Measurements from ENCODE around the gene SMIM1. TPM values are rescaled to one million over a fixed set of nuclear protein-coding genes. Genes with fewer than 3 reads are reported as not detected.
"Not testable (repeated sequence)": the region's sequence is repeated elsewhere in the genome, so short reads cannot be mapped to it uniquely, and the experiment has no call there.

The SMIM1 gene
- total and polyA plus RNA-seq, 2 donors: 7.7 TPM; not detected in 1

DNA sequence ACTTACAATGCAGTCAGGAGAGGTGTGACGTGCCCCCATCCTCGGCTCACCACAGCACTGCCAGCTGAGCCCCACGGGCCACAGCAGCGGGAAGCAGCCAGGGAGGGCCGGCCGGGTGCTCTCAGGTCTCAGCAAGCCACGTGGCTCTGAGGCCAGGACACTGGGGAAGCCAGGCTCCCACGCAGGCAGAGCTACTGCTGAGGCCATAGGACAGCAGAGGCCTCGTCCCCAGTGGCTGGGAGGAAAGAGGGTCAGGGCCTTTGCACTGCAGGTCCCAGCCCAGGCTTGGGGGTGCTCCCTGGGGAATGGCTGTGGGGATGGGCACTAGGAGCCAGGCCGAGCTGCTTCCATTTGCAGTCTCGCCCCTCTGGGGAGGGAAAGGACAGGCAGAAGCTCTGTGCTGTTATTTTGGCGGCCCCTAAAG lies 18.0 kb downstream of the SMIM1 start:
- DNase-seq (ENCODE audit: extremely low spot score): no peak
- peaks cover 1% of the 10 kb centered on the region for H3K4me1 ChIP-seq (ENCODE audit: insufficient read depth)
- H3K36me3 ChIP-seq (ENCODE audit: insufficient read depth): no peaks in the 10 kb centered on the region
- H3K4me3 ChIP-seq (ENCODE audit: low read depth, low read length): no peak overlapping the region
- WGBS: 74% methylated on average over 12 of the region's 12 CpGs
- no peak overlapping the region for H3K27ac ChIP-seq (ENCODE audit: low read depth)

- 80% methylated on average over 18 of the region's 18 CpGs for WGBS
- no peak overlapping the region for H3K4me3 ChIP-seq (ENCODE audit: low read depth, low read length)
- no peaks in the 10 kb centered on the region for H3K36me3 ChIP-seq (ENCODE audit: insufficient read depth)
- H3K27ac ChIP-seq (ENCODE audit: low read depth): no peak overlapping the region
- peaks cover 2% of the 10 kb centered on the region for H3K4me1 ChIP-seq (ENCODE audit: insufficient read depth)
- no peak for DNase-seq (ENCODE audit: extremely low spot score)
These were observed 18.4 kb downstream of the SMIM1 start for GRCh38 chr1:3790952-3791351.

DNA sequence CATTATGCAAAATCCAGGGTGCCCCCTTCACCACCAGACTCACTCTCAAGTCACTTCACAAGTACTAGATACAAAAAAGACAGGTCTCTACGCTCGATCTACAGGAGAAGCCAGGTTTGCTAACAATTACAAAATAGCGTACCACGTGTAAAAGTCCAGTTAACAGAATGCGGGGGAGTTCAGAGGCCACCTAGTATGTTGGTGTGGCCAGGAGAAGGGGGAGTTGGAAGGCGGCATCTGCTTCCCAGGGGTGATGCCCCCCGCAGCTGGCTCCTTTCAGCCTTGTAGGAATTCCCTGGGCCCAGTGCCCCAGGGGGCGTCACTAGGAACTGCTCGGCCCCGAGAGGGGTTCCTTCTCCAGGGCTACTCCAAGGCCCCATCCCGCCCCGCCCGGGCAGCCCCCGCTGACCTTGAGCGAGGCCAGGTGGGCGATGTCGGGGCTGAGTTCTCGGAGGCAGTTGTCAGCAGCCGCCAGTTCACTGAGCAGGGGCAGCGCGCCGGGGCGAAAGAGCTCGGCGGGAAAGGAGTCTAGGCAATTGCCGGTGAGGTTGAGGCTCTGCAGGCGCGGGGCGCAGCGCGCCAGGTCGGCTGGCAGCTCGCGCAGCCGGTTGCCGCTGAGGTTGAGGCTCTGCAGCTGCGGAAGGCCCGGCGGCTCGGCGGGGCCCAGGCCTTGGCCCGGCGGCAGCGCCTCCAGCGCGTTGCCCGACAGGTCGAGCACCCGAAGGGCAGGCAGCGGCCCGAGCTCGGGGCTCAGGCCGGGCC lies 23.1 kb downstream of the SMIM1 start:
- no peak overlapping the region for H3K27ac ChIP-seq (ENCODE audit: low read depth)
- H3K4me1 ChIP-seq (ENCODE audit: insufficient read depth): peaks cover 2% of the 10 kb centered on the region
- H3K36me3 ChIP-seq (ENCODE audit: insufficient read depth): no peaks in the 10 kb centered on the region
- DNase-seq (ENCODE audit: extremely low spot score): no peak
- peak overlapping the region; percentile 99 for H3K4me3 ChIP-seq (ENCODE audit: low read depth, low read length)
- 3% methylated on average over 53 of the region's 53 CpGs for WGBS

- H3K4me3 ChIP-seq (ENCODE audit: low read depth, low read length): peak within 1 kb of the TSS; percentile 99
- no peaks in the 10 kb centered on the region for H3K36me3 ChIP-seq (ENCODE audit: insufficient read depth)
- WGBS: 1% methylated on average over 60 of the region's 60 CpGs
- peak; percentile 76 for DNase-seq (ENCODE audit: extremely low spot score)
- no peak within 1 kb of the TSS for H3K27ac ChIP-seq (ENCODE audit: low read depth)
- peaks cover 2% of the 10 kb centered on the region for H3K4me1 ChIP-seq (ENCODE audit: insufficient read depth)
These were observed 23.9 kb downstream of the SMIM1 start, which contains the start of gene LRRC47 for GRCh38 chr1:3796215-3797061. Gene LRRC47 (minus strand): TSS chr1:3796498. CDS start chr1:3796476, 22 bp downstream.

DNA sequence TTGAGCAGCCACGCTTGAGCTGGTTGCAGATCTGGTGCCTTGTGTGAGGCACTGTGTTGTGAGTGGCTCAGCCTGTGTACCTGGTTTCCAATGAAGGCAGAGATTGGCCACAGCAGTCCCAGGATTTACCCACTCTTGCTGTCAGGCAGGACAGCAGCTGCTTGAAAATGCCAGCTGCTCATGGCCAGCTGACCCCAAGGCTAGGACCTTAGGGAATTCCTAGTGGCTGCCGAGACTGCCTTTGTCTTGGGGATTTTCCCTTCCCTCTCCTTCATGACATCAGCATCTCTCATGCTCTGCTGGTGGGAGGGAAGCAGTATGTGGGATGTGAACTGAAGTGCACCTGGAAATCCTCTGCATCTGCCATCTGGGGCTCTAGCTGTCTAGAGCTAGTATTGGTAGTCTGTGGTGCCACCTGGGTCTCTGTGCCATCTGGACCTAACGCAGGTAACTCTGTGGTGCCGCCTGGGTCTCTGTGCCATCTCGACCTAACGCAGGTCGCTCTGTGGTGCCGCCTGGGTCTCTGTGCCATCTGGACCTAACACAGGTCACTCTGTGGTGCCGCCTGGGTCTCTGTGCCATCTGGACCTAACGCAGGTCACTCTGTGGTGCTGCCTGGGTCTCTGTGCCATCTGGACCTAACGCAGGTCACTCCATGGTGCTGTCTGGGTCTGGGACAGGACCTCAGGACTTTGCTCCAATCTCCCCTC lies 27.6 kb downstream of the SMIM1 start:
- Histone ChIP-seq H3K27ac (ENCODE audit: low read depth) (no peak overlapping the region), H3K4me1 (ENCODE audit: insufficient read depth) (peaks cover 2% of the 10 kb centered on the region), H3K36me3 (ENCODE audit: insufficient read depth) (no peaks in the 10 kb centered on the region), H3K4me3 (ENCODE audit: low read depth, low read length) (no peak overlapping the region)
- DNase-seq (ENCODE audit: extremely low spot score): no peak
- WGBS: 87% methylated on average over 11 of the region's 11 CpGs

DNA sequence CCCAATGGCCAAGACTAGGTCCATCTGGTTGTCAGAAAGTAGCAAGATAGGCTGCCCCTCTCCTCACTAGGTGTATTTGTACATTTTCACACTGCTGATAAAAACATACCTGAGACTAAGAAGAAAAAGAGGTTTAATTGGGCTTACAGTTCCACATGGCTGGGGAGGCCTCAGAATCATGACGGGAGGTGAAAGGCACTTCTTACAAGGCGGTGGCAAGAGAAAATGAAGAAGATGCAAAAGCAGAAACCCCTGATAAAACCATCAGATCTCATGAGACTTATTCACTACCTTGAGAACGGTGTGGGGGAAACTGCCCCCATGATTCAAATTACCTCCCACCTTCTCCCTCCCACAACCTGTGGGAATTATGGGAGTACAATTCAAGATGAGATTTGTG lies 28.2 kb downstream of the SMIM1 start:
- H3K4me3 ChIP-seq (ENCODE audit: low read depth, low read length); H3K27ac ChIP-seq (ENCODE audit: low read depth); DNase-seq (ENCODE audit: extremely low spot score); H3K36me3 ChIP-seq (ENCODE audit: insufficient read depth); H3K4me1 ChIP-seq (ENCODE audit: insufficient read depth): not testable (repeated sequence)
- 82% methylated on average over 3 of the region's 3 CpGs for WGBS

DNA sequence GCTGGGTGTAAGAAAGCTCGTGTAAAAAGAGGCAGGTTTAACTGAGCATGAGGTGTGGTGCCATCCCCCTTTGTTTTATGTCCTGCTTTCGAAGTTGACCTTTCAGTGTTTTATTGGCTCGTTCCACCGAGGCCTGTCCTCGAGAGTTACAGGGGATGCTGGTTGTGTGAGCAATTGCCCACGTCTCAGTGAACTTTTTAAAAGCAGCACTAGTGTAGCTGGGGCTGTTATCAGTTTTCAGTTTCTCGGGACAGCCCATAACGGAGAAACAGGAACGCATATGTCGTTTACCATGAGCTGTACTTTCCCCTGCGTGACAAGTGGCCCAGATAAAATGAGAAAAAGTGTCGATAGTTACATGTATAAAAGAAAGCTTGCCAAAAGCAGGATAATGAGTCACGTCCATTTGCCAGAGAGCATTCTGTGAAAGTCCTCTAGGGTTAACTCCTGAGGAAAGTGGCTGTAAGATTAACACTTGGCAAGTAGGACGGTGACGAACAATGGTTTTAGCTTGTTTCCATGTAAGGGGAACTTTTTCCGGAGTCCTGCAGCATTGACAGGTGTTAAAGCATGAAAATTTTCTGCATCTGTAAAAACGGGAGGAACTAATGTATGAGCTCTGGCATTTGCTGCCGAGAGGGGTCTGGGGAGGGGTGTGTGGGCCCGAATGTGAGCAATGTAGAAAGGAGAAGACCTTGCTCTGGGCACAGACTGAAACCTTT lies 31.5 kb downstream of the SMIM1 start:
- Histone ChIP-seq H3K4me3 (ENCODE audit: low read depth, low read length) (no peak overlapping the region), H3K36me3 (ENCODE audit: insufficient read depth) (no peaks in the 10 kb centered on the region), H3K4me1 (ENCODE audit: insufficient read depth) (no peaks in the 10 kb centered on the region), H3K27ac (ENCODE audit: low read depth) (no peak overlapping the region)
- DNase-seq (ENCODE audit: extremely low spot score): no peak
- WGBS: 29% methylated on average over 19 of the region's 19 CpGs

DNA sequence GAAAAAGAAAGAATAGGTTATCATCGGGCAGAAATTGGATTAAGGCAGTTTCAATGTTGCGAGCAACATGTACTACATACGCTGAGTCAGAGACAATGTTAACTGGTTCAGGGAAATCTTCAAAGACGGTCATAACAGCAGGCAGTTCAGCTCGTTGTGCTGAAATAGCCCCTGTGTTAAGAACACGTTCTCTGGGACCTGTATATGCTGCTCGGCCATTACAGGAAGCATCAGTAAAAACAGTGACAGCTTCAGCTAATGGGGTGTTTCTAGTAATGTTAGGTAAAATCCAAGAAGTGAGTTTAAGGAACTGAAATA lies 32.0 kb downstream of the SMIM1 start:
- not testable (repeated sequence) for H3K4me1 ChIP-seq (ENCODE audit: insufficient read depth); H3K27ac ChIP-seq (ENCODE audit: low read depth); H3K36me3 ChIP-seq (ENCODE audit: insufficient read depth); DNase-seq (ENCODE audit: extremely low spot score); H3K4me3 ChIP-seq (ENCODE audit: low read depth, low read length)
- WGBS: 40% methylated on average over 7 of the region's 7 CpGs

GRCh38 chr1:3805038-3805437 lies 32.5 kb downstream of the SMIM1 start:
- H3K36me3 ChIP-seq (ENCODE audit: insufficient read depth): no peaks in the 10 kb centered on the region
- WGBS: 78% methylated on average over 11 of the region's 11 CpGs
- H3K4me3 ChIP-seq (ENCODE audit: low read depth, low read length): no peak overlapping the region
- H3K27ac ChIP-seq (ENCODE audit: low read depth): no peak overlapping the region
- no peaks in the 10 kb centered on the region for H3K4me1 ChIP-seq (ENCODE audit: insufficient read depth)
- DNase-seq (ENCODE audit: extremely low spot score): no peak

GRCh38 chr1:3807769-3808168 lies 35.2 kb downstream of the SMIM1 start:
- no peak for DNase-seq (ENCODE audit: extremely low spot score)
- no peaks in the 10 kb centered on the region for H3K36me3 ChIP-seq (ENCODE audit: insufficient read depth)
- no peak overlapping the region for H3K27ac ChIP-seq (ENCODE audit: low read depth)
- WGBS: 83% methylated on average over 5 of the region's 5 CpGs
- no peaks in the 10 kb centered on the region for H3K4me1 ChIP-seq (ENCODE audit: insufficient read depth)
- no peak overlapping the region for H3K4me3 ChIP-seq (ENCODE audit: low read depth, low read length)

DNA sequence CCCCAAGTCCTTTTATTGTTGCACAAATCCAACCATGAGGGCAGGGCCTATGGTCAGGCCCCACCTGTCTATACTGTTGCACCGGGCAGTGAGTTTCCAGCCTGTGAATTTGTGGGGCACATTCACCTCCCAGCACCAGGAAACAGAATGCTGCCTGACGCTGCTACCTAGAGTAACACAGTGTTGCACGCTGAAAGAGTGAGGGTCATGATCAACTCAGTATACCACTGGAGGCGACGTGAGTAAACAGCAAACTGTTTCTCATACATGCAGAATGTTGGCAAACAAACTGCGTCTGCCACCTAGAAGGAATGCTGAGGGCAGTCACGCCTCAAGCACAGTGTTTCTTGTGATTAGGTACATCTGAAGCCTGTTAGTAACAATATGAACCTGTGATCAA lies 37.1 kb downstream of the SMIM1 start:
- DNase-seq (ENCODE audit: extremely low spot score): no peak
- H3K27ac ChIP-seq (ENCODE audit: low read depth): no peak overlapping the region
- H3K36me3 ChIP-seq (ENCODE audit: insufficient read depth): peaks cover under 1% of the 10 kb centered on the region
- H3K4me1 ChIP-seq (ENCODE audit: insufficient read depth): no peaks in the 10 kb centered on the region
- 59% methylated on average over 7 of the region's 7 CpGs for WGBS
- H3K4me3 ChIP-seq (ENCODE audit: low read depth, low read length): no peak overlapping the region

DNA sequence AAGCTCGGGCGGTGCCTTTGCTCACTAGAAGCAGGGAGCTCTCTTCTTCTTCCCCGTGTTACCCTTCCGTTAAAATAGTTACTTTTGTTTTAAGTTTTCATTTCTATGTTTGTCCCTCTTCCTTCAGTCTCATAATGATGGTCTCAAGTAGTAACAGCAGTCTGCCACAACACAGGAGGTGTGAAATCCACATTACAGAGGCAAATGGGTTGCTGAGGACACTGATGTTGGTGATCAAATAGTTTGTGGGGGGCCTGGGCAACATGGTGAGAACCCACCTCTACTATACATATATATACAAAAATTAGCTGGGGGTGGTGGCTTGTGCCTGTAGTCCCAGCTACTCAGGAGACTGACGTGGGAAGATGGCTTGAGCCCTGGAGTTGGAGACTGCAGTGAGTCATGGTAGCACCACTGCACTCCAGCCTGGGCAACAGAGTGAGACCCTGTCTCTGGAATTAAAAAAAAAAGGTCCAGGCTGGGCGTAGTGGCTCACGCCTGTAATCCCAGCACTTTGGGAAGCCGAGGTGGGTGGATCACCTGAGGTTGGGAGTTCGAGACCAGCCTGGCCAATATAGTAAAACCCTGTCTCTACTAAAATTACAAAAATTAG lies 37.7 kb downstream of the SMIM1 start:
- H3K4me1 ChIP-seq (ENCODE audit: insufficient read depth); H3K27ac ChIP-seq (ENCODE audit: low read depth); H3K36me3 ChIP-seq (ENCODE audit: insufficient read depth); DNase-seq (ENCODE audit: extremely low spot score); H3K4me3 ChIP-seq (ENCODE audit: low read depth, low read length): not testable (repeated sequence)
- WGBS: 72% methylated on average over 9 of the region's 9 CpGs

DNA sequence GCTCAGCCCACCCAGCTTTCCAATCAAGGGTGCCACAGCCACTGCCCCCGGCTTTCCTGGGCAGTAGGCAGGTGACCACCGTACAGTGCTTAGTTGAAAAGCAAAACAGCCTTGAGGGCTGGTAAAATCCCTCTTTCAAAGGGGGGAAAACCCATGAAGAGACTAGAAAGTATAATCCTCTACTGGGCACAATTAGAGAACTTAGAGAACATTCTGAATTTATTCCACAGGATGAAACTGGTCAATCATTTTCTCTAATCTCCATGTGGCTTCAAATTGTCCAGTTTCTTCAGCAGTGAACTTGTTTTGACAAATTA lies 39.0 kb downstream of the SMIM1 start:
- H3K27ac ChIP-seq (ENCODE audit: low read depth): no peak overlapping the region
- H3K36me3 ChIP-seq (ENCODE audit: insufficient read depth): peaks cover 2% of the 10 kb centered on the region
- H3K4me1 ChIP-seq (ENCODE audit: insufficient read depth): no peaks in the 10 kb centered on the region
- H3K4me3 ChIP-seq (ENCODE audit: low read depth, low read length): no peak overlapping the region
- 46% methylated on average over 2 of the region's 2 CpGs for WGBS
- no peak for DNase-seq (ENCODE audit: extremely low spot score)

Data from urinary bladder (tissue), 4 donors.